ENCODE measurements around the gene RXFP4. TPM values are rescaled to one million over a fixed set of nuclear protein-coding genes. Genes with fewer than 3 reads are reported as not detected.
A peak's percentile ranks its signal among the peaks of the same experiment; 100 is the strongest.

RXFP4 gene
- total and polyA plus RNA-seq, 3 donors from 2014 or later, result 0.37 to 1.1 TPM; not detected in 1

- peak overlapping the region; percentile 69 to 93 for H3K27ac ChIP-seq
- DNase-seq, result no peak
- intact Hi-C loops (cut with DNase I; ENCODE audit: low total_unique reads), result no loop called here
- H3K27me3 ChIP-seq, result no peaks in the 10 kb centered on the region
- peak overlapping the region; percentile 60 to 97 for H3K4me3 ChIP-seq
- TF ChIP-seq CTCF (IDR thresholded peaks at IDR 0.05) (no peak), POLR2A (IDR thresholded peaks at IDR 0.05) (no peak)
- no peaks in the 10 kb centered on the region for H3K36me3 ChIP-seq (ENCODE audit: low read depth, missing control alignments)
- peaks cover 45% of the 10 kb centered on the region for H3K4me1 ChIP-seq
- 0 to 2% methylated on average over 10 of the region's 10 CpGs for WGBS, 2 donors
- no peaks in the 10 kb centered on the region for H3K9me3 ChIP-seq
Observed at GRCh38 chr1:155933591-155934096, 7.8 kb upstream of the RXFP4 start.

- WGBS, 2 donors, result 1% methylated on average over 50 of the region's 50 CpGs
- TF ChIP-seq CTCF (IDR thresholded peaks at IDR 0.05) (peak in 1 of 3 experiments; percentile 2), POLR2A (IDR thresholded peaks at IDR 0.05) (peak; percentile 12)
- intact Hi-C loops (cut with DNase I; ENCODE audit: low total_unique reads), result no loop called here
- Histone ChIP-seq H3K27me3 (no peaks in the 10 kb centered on the region), H3K4me3 (peak within 1 kb of the TSS; percentile 60 to 97), H3K4me1 (peaks cover 45% of the 10 kb centered on the region), H3K36me3 (ENCODE audit: low read depth, missing control alignments) (no peaks in the 10 kb centered on the region), H3K27ac (peak within 1 kb of the TSS; percentile 85 to 93), H3K9me3 (no peaks in the 10 kb centered on the region)
- DNase-seq, result peak; percentile 98
Observed at GRCh38 chr1:155934097-155934935, 7.1 kb upstream of the RXFP4 start, which contains the start of gene KHDC4. TSS of gene KHDC4 (minus strand) at chr1:155934413. CDS start at chr1:155934373, 40 bp downstream.

GRCh38 chr1:155934936-155935590 is 6.4 kb upstream of the RXFP4 start:
- intact Hi-C loops (cut with DNase I; ENCODE audit: low total_unique reads), result no loop called here
- Histone ChIP-seq H3K36me3 (ENCODE audit: low read depth, missing control alignments) (no peaks in the 10 kb centered on the region), H3K27me3 (no peaks in the 10 kb centered on the region), H3K9me3 (no peaks in the 10 kb centered on the region), H3K4me3 (peak overlapping the region; percentile 57 to 97), H3K4me1 (peaks cover 45% of the 10 kb centered on the region), H3K27ac (peak overlapping the region; percentile 85 to 93)
- peak; percentile 23 for DNase-seq
- 56 to 60% methylated on average over 24 of the region's 24 CpGs for WGBS, 2 donors
- TF ChIP-seq POLR2A (IDR thresholded peaks at IDR 0.05) (no peak), CTCF (IDR thresholded peaks at IDR 0.05) (no peak)

GRCh38 chr1:155938220-155938627 is 3.2 kb upstream of the RXFP4 start:
- WGBS, 2 donors, result 0% methylated on average over 1 of the region's 1 CpG
- Histone ChIP-seq H3K4me1 (peaks cover 32% of the 10 kb centered on the region), H3K4me3 (no peak overlapping the region), H3K27ac (peak overlapping the region in 1 of 2 donors; percentile 42), H3K27me3 (no peaks in the 10 kb centered on the region), H3K9me3 (no peaks in the 10 kb centered on the region), H3K36me3 (ENCODE audit: low read depth, missing control alignments) (no peaks in the 10 kb centered on the region)
- peak; percentile 20 to 31 (median 27) for TF ChIP-seq CTCF (IDR thresholded peaks at IDR 0.05)
- no peak for TF ChIP-seq POLR2A (IDR thresholded peaks at IDR 0.05)
- intact Hi-C loops (cut with DNase I; ENCODE audit: low total_unique reads), result no loop called here
- peak; percentile 40 for DNase-seq

Measured in testis (tissue), 3 donors.